Measurements from ENCODE around the gene NRXN3.

Gene NRXN3

GRCh38 chr14:79568594-79568993 lies 1398.4 kb downstream of the NRXN3 start:
- no peak for DNase-seq (ENCODE audit: low read depth)
- TF ChIP-seq CTCF (conservative IDR thresholded peaks at IDR 0.05; ENCODE audit: low read length): no peak
- no peak overlapping the region for H3K4me3 ChIP-seq (ENCODE audit: low read length)

- H3K4me3 ChIP-seq (ENCODE audit: low read length): no peak overlapping the region
- TF ChIP-seq CTCF (conservative IDR thresholded peaks at IDR 0.05; ENCODE audit: low read length): no peak
- no peak for DNase-seq (ENCODE audit: low read depth)
Observed at GRCh38 chr14:79569072-79569471, 1398.9 kb downstream of the NRXN3 start.

GRCh38 chr14:79570648-79571047 lies 1400.5 kb downstream of the NRXN3 start:
- H3K4me3 ChIP-seq (ENCODE audit: low read length): no peak overlapping the region
- no peak for DNase-seq (ENCODE audit: low read depth)
- TF ChIP-seq CTCF (conservative IDR thresholded peaks at IDR 0.05; ENCODE audit: low read length): no peak

- H3K4me3 ChIP-seq (ENCODE audit: low read length): no peak overlapping the region
- DNase-seq (ENCODE audit: low read depth): no peak
- TF ChIP-seq CTCF (conservative IDR thresholded peaks at IDR 0.05; ENCODE audit: low read length): no peak
Observed at GRCh38 chr14:79571366-79571765, 1401.2 kb downstream of the NRXN3 start.

- H3K4me3 ChIP-seq (ENCODE audit: low read length): no peak overlapping the region
- TF ChIP-seq CTCF (conservative IDR thresholded peaks at IDR 0.05; ENCODE audit: low read length): no peak
- no peak for DNase-seq (ENCODE audit: low read depth)
Observed at GRCh38 chr14:79573486-79573885, 1403.3 kb downstream of the NRXN3 start.

- no peak overlapping the region for H3K4me3 ChIP-seq (ENCODE audit: low read length)
- no peak for TF ChIP-seq CTCF (conservative IDR thresholded peaks at IDR 0.05; ENCODE audit: low read length)
- no peak for DNase-seq (ENCODE audit: low read depth)
Observed at GRCh38 chr14:79575032-79575431, 1404.9 kb downstream of the NRXN3 start.

- no peak overlapping the region for H3K4me3 ChIP-seq (ENCODE audit: low read length)
- no peak for TF ChIP-seq CTCF (conservative IDR thresholded peaks at IDR 0.05; ENCODE audit: low read length)
- DNase-seq (ENCODE audit: low read depth): no peak
Observed at GRCh38 chr14:79576424-79576823, 1406.3 kb downstream of the NRXN3 start.
